GM23248 (cell line): ENCODE data around the gene SMARCB1. TPM values are rescaled to one million over a fixed set of nuclear protein-coding genes. Genes with fewer than 3 reads are reported as not detected.

Experiments used
- DNase-seq: peaks from one replicate; pipeline ENCODE4 v3.0.0-alpha.2; 2015
- H2AFZ ChIP-seq: fragments of 200-600 bp; sonication (generic); 2 replicates; pipeline ENCODE4 v1.6.1; 2016; ENCODE audit warnings: antibody characterized with exemption
- H3F3A ChIP-seq: fragments of 200-600 bp; sonication (generic); 2 replicates; pipeline ENCODE4 v1.6.1; 2016; ENCODE audit warnings: mild to moderate bottlenecking, antibody characterized with exemption, mixed run types; ENCODE audit not compliant: insufficient read depth
- H3K27ac ChIP-seq: fragments of 200-600 bp; sonication (generic); 2 replicates; pipeline ENCODE4 v1.5.1; 2016; ENCODE audit warnings: mild to moderate bottlenecking
- H3K27me3 ChIP-seq: fragments of 200-600 bp; sonication (generic); replicated peaks from 2 replicates; pipeline ENCODE4 v1.6.1; 2016; ENCODE audit warnings: mild to moderate bottlenecking; ENCODE audit not compliant: insufficient read depth
- H3K36me3 ChIP-seq: fragments of 200-600 bp; sonication (generic); 2 replicates; pipeline ENCODE4 v1.6.1; 2016; ENCODE audit warnings: low read depth, mild to moderate bottlenecking
- H3K4me1 ChIP-seq: fragments of 200-600 bp; sonication (generic); 2 replicates; pipeline ENCODE4 v1.6.1; 2016; ENCODE audit warnings: mild to moderate bottlenecking; ENCODE audit not compliant: insufficient read depth
- H3K4me2 ChIP-seq: fragments of 200-600 bp; sonication (generic); one replicate; pipeline ENCODE4 v1.6.1; 2016; ENCODE audit warnings: mild to moderate bottlenecking; ENCODE audit not compliant: unreplicated experiment
- H3K4me3 ChIP-seq: fragments of 200-600 bp; sonication (generic); 2 replicates; pipeline ENCODE4 v1.5.1; 2016; ENCODE audit warnings: mild to moderate bottlenecking
- H3K79me2 ChIP-seq: fragments of 200-600 bp; sonication (generic); 2 replicates; pipeline ENCODE4 v1.6.1; 2016; ENCODE audit warnings: mild to moderate bottlenecking; ENCODE audit not compliant: insufficient read depth
- H3K9ac ChIP-seq: fragments of 200-600 bp; sonication (generic); 2 replicates; pipeline ENCODE4 v1.6.1; 2016; ENCODE audit warnings: mild to moderate bottlenecking
- H3K9me2 ChIP-seq: fragments of 200-600 bp; sonication (generic); 2 replicates; pipeline ENCODE4 v1.6.1; 2016; ENCODE audit warnings: mixed run types, mild to moderate bottlenecking, moderate library complexity; ENCODE audit not compliant: insufficient read depth
- H3K9me3 ChIP-seq: fragments of 200-600 bp; sonication (generic); one replicate; pipeline ENCODE4 v1.6.1; 2017; ENCODE audit warnings: low read depth
- H4K20me1 ChIP-seq: fragments of 200-600 bp; sonication (generic); 2 replicates; pipeline ENCODE4 v1.6.0; 2016; ENCODE audit not compliant: insufficient read depth
- EZH2 ChIP-seq: fragments of 200-600 bp; sonication (generic); IDR thresholded peaks from 2 replicates; pipeline ENCODE4 v1.6.1; 2018; ENCODE audit warnings: antibody characterized with exemption, mild to moderate bottlenecking; ENCODE audit not compliant: insufficient read depth, poor library complexity, severe bottlenecking
- EZH2phosphoT487 ChIP-seq: fragments of 200-600 bp; sonication (generic); IDR thresholded peaks from 2 replicates; pipeline ENCODE4 v1.6.1; 2018; ENCODE audit warnings: antibody characterized with exemption, moderate library complexity, mild to moderate bottlenecking, low read depth; ENCODE audit not compliant: insufficient read depth
- WGBS, 2 experiments: methylation state at CpG; one replicate each; pipeline ENCODE4 v1.1.6; 2015 to 2017; ENCODE audit warnings: low lambda C conversion rate in 2 of 2, low coverage in 1 of 2; ENCODE audit errors: missing lambda C conversion rate in 2 of 2; 5-methylcytosine and 5-hydroxymethylcytosine counted together
- in situ Hi-C: fragments of 300-500 bp; cut with MboI; formaldehyde crosslinking; loops from 2 replicates; pipeline ENCODE4 v1.15.0; 2020
- polyA plus RNA-seq: library from polyadenylated mRNA; unstranded; fragments of >200 nt; fragmentation: Nextera tagmentation; extraction: Ambion mirVana; gene quantifications from 2 replicates; pipeline ENCODE4 v1.2.1, GENCODE V29; 2016
- total RNA-seq: library from RNA; depleted of rRNA; stranded (reverse); fragments of >200 nt; shearing (Covaris generic); gene quantifications from 2 replicates; pipeline ENCODE4 v1.2.3, GENCODE V29; 2014

SMARCB1 gene
- total and polyA plus RNA-seq, 2 experiments from 2014 or later: 63.9 to 85.2 TPM

- H3K27ac ChIP-seq: no peak overlapping the region
- H3K4me1 ChIP-seq: peaks cover 13% of the 10 kb centered on the region
These were observed 8.8 kb upstream of the SMARCB1 start for GRCh38 chr22:23777776-23778576.

DNA sequence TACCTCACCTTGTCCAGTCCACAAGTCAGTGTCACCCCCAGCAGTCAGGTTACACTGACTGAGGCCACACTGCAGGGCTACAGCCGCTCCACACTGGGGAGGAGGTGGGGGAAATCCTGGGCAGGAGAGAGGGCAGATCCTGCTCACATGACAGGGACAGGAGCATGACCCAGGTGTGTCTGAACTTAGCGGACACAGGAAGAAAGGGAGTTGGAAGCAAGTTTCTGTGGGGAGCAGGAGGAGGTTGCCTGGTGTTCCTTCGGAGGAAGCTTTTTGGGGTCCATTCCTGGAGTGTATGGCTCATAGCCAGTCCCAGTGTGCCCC, 8.2 kb upstream of the SMARCB1 start:
- H3K79me2 ChIP-seq: no peaks in the 10 kb centered on the region
- DNase-seq: no peak
- no peaks in the 10 kb centered on the region for H4K20me1 ChIP-seq
- H3K4me3 ChIP-seq: no peak overlapping the region
- no peak overlapping the region for H3K4me2 ChIP-seq
- 0 out of 2 replicates have a peak, but pooled peaks cover 3% of the 10 kb centered on the region for H3F3A ChIP-seq
- no peaks in the 10 kb centered on the region for H3K9me2 ChIP-seq
- H3K9me3 ChIP-seq: no peaks in the 10 kb centered on the region
- H2AFZ ChIP-seq: no peak overlapping the region
- H3K36me3 ChIP-seq: no peaks in the 10 kb centered on the region
- in situ Hi-C loops: no loop called here
- peaks cover 13% of the 10 kb centered on the region for H3K4me1 ChIP-seq
- H3K9ac ChIP-seq: no peak overlapping the region
- 72 to 85% methylated on average over 3 of the region's 3 CpGs for WGBS, 2 experiments
- TF ChIP-seq EZH2 (no peak), EZH2phosphoT487 (no peak)
- no peak overlapping the region for H3K27ac ChIP-seq
- no peaks in the 10 kb centered on the region for H3K27me3 ChIP-seq

More at GRCh38 chr22:23777776-23778576, 8.8 kb upstream of the SMARCB1 start:
- no peak for DNase-seq
- Histone ChIP-seq H2AFZ (no peak overlapping the region), H3K9ac (no peak overlapping the region), H3K4me3 (no peak overlapping the region), H4K20me1 (no peaks in the 10 kb centered on the region), H3K9me2 (no peaks in the 10 kb centered on the region), H3K9me3 (no peaks in the 10 kb centered on the region), H3F3A (0 out of 2 replicates have a peak, but pooled peaks cover 3% of the 10 kb centered on the region), H3K36me3 (no peaks in the 10 kb centered on the region), H3K79me2 (no peaks in the 10 kb centered on the region), H3K4me2 (no peak overlapping the region), H3K27me3 (no peaks in the 10 kb centered on the region)
- TF ChIP-seq EZH2: no peak
- no peak for TF ChIP-seq EZH2phosphoT487
- in situ Hi-C loops: no loop called here
- WGBS, 2 experiments: 92 to 93% methylated on average over 11 of the region's 11 CpGs

DNA sequence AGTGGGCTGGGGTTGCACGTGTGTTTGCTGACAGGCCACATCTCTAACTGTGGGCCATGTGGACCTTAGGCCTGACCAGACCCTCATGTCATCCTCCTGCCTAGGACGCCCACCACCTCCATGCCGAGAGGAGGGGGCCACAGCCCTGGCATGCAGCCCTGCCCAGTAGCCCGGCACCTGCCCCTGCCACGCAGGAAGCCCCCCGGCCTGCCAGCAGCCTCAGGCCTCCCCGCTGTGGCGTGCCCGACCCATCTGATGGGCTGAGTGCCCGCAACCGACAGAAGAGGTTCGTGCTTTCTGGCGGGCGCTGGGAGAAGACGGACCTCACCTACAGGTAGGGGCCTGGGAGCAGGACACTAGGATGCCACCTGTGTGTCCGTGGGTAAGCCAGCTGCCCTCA, 7.7 kb upstream of the SMARCB1 start:
- 88% methylated on average over 14 to 16 of the region's 16 CpGs for WGBS, 2 experiments
- H2AFZ ChIP-seq: no peak overlapping the region
- H3K27ac ChIP-seq: no peak overlapping the region
- no peaks in the 10 kb centered on the region for H4K20me1 ChIP-seq
- no peaks in the 10 kb centered on the region for H3K36me3 ChIP-seq
- no peaks in the 10 kb centered on the region for H3K9me3 ChIP-seq
- no peak overlapping the region for H3K9ac ChIP-seq
- no peaks in the 10 kb centered on the region for H3K79me2 ChIP-seq
- H3K4me3 ChIP-seq: no peak overlapping the region
- in situ Hi-C loops: no loop called here
- H3F3A ChIP-seq: 0 out of 2 replicates have a peak, but pooled peaks cover 3% of the 10 kb centered on the region
- TF ChIP-seq EZH2 (no peak), EZH2phosphoT487 (no peak)
- H3K9me2 ChIP-seq: no peaks in the 10 kb centered on the region
- H3K27me3 ChIP-seq: no peaks in the 10 kb centered on the region
- peaks cover 13% of the 10 kb centered on the region for H3K4me1 ChIP-seq
- no peak overlapping the region for H3K4me2 ChIP-seq
- no peak for DNase-seq

DNA sequence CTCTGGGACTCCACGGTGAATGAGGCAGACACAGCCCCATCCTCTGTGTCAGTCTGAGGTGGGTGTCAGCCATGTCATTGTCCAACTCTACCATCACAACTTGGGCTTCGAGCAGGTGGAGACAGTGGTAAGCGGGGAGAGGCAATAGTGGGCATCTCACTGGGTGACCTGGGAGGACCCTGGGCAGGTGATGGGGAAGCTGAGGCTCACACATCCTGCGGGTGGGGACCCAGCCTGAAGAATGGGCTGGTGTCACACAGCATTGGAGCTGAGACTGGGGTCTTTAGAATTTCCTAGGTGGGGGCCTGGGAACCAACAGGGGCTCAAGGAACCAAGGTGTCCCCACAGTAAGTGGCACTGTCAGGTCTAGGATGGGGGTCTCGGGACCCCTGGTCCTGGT, 7.0 kb upstream of the SMARCB1 start:
- Histone ChIP-seq H3K36me3 (no peaks in the 10 kb centered on the region), H3K4me1 (peaks cover 13% of the 10 kb centered on the region), H3K27me3 (no peaks in the 10 kb centered on the region), H3K4me3 (no peak overlapping the region), H3K9me2 (no peaks in the 10 kb centered on the region), H3K79me2 (no peaks in the 10 kb centered on the region), H3K9me3 (no peaks in the 10 kb centered on the region), H3F3A (0 out of 2 replicates have a peak, but pooled peaks cover 3% of the 10 kb centered on the region), H3K27ac (no peak overlapping the region), H2AFZ (no peak overlapping the region), H3K4me2 (no peak overlapping the region), H3K9ac (no peak overlapping the region), H4K20me1 (no peaks in the 10 kb centered on the region)
- TF ChIP-seq EZH2phosphoT487 (no peak), EZH2 (no peak)
- in situ Hi-C loops: no loop called here
- 79 to 87% methylated on average over 4 to 5 of the region's 5 CpGs for WGBS, 2 experiments
- DNase-seq: no peak
